Astrocyte of the spinal cord (primary cell): Measurements from ENCODE around the gene COL6A1.

Experiments
- DNase-seq: peaks from one replicate; pipeline ENCODE4 v3.0.0; 2011; ENCODE audit warnings: low read depth, low spot score
- H3K4me3 ChIP-seq: 2 replicates; pipeline ENCODE4 v1.5.1; 2011; ENCODE audit warnings: low read depth, mild to moderate bottlenecking, low read length, moderate library complexity
- CTCF ChIP-seq: IDR thresholded peaks from 2 replicates; pipeline ENCODE4 v1.5.1; 2012; ENCODE audit warnings: low read depth, mild to moderate bottlenecking, low read length, inconsistent platforms
- in situ Hi-C: cut with HindIII; loops from 2 replicates; pipeline ENCODE4 v1.10.0; 2017; ENCODE audit warnings: low sequenced_read_pairs

COL6A1 gene

DNA sequence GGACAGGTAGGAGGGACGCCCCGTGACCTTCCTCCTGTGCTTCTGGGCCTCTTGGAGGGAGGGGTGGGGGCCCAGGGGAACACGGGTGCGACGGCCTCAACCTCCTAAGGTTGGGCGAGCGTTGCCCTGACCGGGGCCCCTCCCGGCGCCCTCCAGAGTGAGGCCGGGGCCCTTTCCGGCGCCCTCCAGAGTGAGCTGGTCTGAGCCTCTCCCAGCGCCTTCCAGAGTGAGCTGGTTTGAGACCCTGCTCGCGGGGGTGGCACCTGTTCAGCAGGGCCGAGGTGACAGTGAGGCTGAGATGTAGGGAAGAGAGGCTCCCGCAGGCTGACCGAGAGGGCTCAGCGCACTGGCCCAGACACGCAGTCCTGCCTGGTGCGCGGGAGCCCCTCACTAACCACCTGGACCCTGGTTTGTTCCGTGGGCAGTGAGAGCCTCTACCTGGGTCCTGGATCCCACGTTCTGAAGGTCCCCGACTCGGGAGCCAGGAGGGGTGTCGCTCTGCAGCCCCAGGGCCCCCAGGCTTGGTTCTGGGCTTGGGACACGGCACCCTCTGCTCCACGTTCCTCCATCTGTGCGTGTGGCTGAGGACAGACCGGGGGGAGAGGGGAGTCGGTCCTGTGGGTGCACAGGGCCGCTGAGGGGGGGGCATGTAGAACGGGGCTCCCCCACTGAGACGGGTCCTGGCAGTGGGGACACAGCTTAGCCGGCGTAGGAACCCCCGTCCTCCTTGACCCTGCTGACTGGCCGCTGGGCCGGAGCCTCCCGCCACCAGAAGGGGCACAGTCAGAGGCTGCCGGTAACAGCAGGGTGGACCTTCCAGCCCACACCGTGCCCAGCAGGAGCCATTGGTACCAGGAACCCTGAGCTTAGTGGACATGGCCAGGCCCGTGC is 1.4 kb downstream of the COL6A1 start:
- no peak for DNase-seq
- in situ Hi-C loops, result no loop called here
- no peak for TF ChIP-seq CTCF
- H3K4me3 ChIP-seq, result peak overlapping the region; percentile 81

DNA sequence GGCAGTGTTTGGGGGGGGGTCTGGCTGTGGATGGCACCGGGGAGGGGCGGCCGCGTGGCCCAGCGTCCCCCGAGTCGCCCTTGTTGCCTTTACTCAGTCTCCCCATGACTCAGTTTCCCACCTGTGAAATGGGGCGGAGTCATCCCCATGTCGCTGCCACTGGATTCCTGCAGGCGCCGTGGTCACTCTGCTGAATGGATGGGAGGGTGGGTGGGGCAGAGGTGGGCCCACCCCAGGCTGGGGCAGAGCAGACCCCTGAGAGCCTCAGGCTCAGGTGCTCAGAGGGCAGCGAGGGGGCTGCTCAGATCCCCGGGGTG is 2.0 kb downstream of the COL6A1 start:
- DNase-seq, result no peak
- peak overlapping the region; percentile 81 for H3K4me3 ChIP-seq

GRCh38 chr21:45983981-45984551 is 2.5 kb downstream of the COL6A1 start:
- DNase-seq, result no peak
- in situ Hi-C loops, result no loop called here
- peak overlapping the region; percentile 81 for H3K4me3 ChIP-seq

More for the DNA sequence above, 2.0 kb downstream of the COL6A1 start:
- no peak for TF ChIP-seq CTCF
- in situ Hi-C loops, result no loop called here

GRCh38 chr21:45984584-45985095 is 3.1 kb downstream of the COL6A1 start:
- in situ Hi-C loops, result no loop called here
- H3K4me3 ChIP-seq, result peak overlapping the region; percentile 7

More at GRCh38 chr21:45983981-45984551, 2.5 kb downstream of the COL6A1 start:
- TF ChIP-seq CTCF, result no peak

DNA sequence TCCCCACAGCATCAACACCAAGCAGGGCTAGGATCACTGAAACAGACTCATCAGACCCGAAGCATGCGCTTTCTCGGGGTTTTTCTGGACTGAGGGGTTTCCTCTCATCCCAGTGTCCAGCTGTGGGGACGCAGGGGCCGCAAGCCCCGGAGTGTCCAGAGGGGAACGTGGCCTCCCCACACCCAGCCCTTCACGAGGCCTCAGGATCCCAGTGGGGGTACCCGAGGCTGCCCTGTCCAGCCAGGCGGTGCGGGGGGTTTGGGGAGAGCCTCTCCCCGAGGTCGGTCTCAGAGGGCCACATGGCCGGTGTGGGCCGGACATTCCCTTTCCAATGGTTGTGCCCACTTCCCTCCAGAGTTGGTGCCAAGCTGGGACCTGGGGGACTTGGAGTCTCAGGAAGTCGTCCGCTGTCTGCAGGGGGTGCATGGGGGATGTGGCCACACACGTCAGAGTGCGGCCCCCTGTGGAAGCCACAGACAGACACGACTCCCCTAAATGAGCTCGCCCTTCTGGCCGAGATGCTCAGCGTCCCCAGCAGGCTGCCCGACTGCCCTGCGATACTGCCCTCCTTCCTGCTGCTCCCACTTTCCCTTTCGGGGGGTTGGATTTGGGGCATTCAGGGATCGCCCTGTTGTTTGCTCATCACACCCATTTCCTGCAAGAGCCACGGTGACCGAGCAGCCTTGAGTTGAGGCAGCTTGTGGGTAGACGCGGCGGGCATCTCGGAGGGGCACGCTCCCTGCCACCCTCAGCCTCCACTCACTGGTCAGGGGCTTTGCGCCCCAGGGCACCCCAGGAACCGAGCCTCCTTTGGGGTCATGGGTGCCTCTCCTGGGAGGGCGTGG is 4.1 kb downstream of the COL6A1 start:
- no peak for DNase-seq
- TF ChIP-seq CTCF, result no peak
- no peak overlapping the region for H3K4me3 ChIP-seq
- in situ Hi-C loops, result no loop called here

More at GRCh38 chr21:45984584-45985095, 3.1 kb downstream of the COL6A1 start:
- no peak for DNase-seq
- no peak for TF ChIP-seq CTCF

GRCh38 chr21:45986316-45987051 is 4.9 kb downstream of the COL6A1 start:
- no peak overlapping the region for H3K4me3 ChIP-seq
- no peak for TF ChIP-seq CTCF
- in situ Hi-C loops, result no loop called here
- no peak for DNase-seq
